ENCODE results near the gene VCL.

DNA sequence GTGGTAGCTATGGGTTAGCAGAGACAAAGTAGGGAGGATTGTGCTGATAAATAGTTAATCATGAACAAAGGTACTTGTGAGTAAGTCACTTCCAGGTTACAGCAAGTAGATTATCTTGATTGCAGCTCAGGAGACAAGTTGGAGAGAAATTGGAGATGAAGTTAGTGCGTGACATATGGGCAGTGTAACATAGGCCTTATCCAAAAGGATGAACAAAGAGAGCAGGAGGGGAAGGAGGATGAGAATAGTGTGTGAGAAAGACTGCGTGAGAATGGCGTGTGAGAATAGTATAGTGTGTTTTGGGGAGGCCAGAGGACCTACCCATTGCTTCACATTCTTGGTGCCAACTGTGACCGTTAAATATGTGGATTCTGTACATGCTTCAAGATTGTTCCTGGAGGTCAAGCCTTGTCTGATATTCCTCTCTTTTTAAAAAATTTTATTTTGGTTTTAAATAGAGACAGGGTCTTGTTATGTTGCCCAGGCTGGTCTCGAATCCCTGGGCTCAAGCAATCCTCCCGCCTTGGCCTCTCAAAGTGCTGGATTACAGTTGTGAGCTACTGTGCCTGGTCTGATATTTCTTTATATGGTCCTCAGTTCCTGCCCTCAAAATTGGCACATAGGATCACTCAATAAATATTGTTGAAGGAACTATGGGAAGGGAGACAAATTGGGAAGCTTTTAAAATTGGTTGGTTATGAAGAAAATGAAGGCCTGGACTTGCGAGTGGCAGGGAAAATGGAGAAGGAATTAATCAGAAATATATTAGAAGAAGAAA, 3.2 kb downstream of the VCL start:
- TF ChIP-seq POLR2AphosphoS5 (IDR thresholded peaks at IDR 0.05; ENCODE audit: low read depth, low read length) = peak; percentile 11; the same call in 1 of the 2 replicates
- TF ChIP-seq, protein P1, sequence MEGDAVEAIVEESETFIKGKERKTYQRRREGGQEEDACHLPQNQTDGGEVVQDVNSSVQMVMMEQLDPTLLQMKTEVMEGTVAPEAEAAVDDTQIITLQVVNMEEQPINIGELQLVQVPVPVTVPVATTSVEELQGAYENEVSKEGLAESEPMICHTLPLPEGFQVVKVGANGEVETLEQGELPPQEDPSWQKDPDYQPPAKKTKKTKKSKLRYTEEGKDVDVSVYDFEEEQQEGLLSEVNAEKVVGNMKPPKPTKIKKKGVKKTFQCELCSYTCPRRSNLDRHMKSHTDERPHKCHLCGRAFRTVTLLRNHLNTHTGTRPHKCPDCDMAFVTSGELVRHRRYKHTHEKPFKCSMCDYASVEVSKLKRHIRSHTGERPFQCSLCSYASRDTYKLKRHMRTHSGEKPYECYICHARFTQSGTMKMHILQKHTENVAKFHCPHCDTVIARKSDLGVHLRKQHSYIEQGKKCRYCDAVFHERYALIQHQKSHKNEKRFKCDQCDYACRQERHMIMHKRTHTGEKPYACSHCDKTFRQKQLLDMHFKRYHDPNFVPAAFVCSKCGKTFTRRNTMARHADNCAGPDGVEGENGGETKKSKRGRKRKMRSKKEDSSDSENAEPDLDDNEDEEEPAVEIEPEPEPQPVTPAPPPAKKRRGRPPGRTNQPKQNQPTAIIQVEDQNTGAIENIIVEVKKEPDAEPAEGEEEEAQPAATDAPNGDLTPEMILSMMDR (IDR thresholded peaks at IDR 0.05) = no peak
- TF ChIP-seq, protein P2, sequence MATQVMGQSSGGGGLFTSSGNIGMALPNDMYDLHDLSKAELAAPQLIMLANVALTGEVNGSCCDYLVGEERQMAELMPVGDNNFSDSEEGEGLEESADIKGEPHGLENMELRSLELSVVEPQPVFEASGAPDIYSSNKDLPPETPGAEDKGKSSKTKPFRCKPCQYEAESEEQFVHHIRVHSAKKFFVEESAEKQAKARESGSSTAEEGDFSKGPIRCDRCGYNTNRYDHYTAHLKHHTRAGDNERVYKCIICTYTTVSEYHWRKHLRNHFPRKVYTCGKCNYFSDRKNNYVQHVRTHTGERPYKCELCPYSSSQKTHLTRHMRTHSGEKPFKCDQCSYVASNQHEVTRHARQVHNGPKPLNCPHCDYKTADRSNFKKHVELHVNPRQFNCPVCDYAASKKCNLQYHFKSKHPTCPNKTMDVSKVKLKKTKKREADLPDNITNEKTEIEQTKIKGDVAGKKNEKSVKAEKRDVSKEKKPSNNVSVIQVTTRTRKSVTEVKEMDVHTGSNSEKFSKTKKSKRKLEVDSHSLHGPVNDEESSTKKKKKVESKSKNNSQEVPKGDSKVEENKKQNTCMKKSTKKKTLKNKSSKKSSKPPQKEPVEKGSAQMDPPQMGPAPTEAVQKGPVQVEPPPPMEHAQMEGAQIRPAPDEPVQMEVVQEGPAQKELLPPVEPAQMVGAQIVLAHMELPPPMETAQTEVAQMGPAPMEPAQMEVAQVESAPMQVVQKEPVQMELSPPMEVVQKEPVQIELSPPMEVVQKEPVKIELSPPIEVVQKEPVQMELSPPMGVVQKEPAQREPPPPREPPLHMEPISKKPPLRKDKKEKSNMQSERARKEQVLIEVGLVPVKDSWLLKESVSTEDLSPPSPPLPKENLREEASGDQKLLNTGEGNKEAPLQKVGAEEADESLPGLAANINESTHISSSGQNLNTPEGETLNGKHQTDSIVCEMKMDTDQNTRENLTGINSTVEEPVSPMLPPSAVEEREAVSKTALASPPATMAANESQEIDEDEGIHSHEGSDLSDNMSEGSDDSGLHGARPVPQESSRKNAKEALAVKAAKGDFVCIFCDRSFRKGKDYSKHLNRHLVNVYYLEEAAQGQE (IDR thresholded peaks at IDR 0.05; ENCODE audit: insufficient read depth in 1 of 2, low read depth in 2 of 2, low read length in 1 of 2) = no peak

Measured in Panc1 (cell line).